K562 (cell line): ENCODE results near the gene PDPK1. TPM values are rescaled to one million over a fixed set of nuclear protein-coding genes. Genes with fewer than 3 reads are reported as not detected.

ENCODE experiments used
- ATF1 ChIP-seq, 2 experiments: fragments of 450-650 bp in 1 of 2; IDR thresholded peaks; 2 replicates each; pipeline ENCODE4 v1.6.1; 2016; ENCODE audit warnings: missing compliant biosample characterization in 1 of 2, missing genetic modification characterization in 1 of 2
- CEBPB ChIP-seq: fragments of 450-650 bp; IDR thresholded peaks from 2 replicates; pipeline ENCODE4 v1.6.1; 2016; ENCODE audit warnings: missing genetic modification characterization, missing compliant biosample characterization
- CEBPG ChIP-seq, 3 experiments: fragments of 200-800 bp in 1 of 3; sonication (Bioruptor generic) in 1 of 3; sonication (generic) in 1 of 3; formaldehyde crosslinking in 1 of 3; IDR thresholded peaks in 2 of 3; conservative IDR thresholded peaks in 1 of 3; 2 replicates each; pipeline versions ENCODE4 v1.6.1 to v1.8.0; 2016 to 2022; ENCODE audit warnings: missing compliant biosample characterization in 2 of 3, missing genetic modification characterization in 2 of 3, mild to moderate bottlenecking in 1 of 3, missing genetic modification reagents in 1 of 3
- ELF1 ChIP-seq: fragments of 200-800 bp; sonication (Bioruptor generic); IDR thresholded peaks from 2 replicates; pipeline ENCODE4 v1.6.1; 2016; ENCODE audit warnings: missing genetic modification characterization, missing compliant biosample characterization
- FOXK1 ChIP-seq: sonication (generic); formaldehyde crosslinking; IDR thresholded peaks from 2 replicates; pipeline ENCODE4 v1.8.0; 2022; ENCODE audit warnings: missing genetic modification reagents, mild to moderate bottlenecking, borderline replicate concordance
- GABPB2 ChIP-seq: fragments of 250-450 bp; sonication (Bioruptor Pico); conservative IDR thresholded peaks from 2 replicates; pipeline ENCODE4 v1.5.1; 2021; ENCODE audit warnings: mild to moderate bottlenecking
- KAT7 ChIP-seq: sonication (generic); formaldehyde crosslinking; IDR thresholded peaks from 2 replicates; pipeline ENCODE4 v1.8.0; 2022; ENCODE audit warnings: missing genetic modification reagents, mild to moderate bottlenecking, borderline replicate concordance
- NBN ChIP-seq: fragments of 450-650 bp; IDR thresholded peaks from 2 replicates; pipeline ENCODE4 v1.6.1; 2016; ENCODE audit warnings: low read depth, mild to moderate bottlenecking
- PML ChIP-seq: IDR thresholded peaks from 2 replicates; pipeline ENCODE4 v1.6.1; 2012; ENCODE audit warnings: low read length, inconsistent platforms
- POLR2G ChIP-seq: fragments of 200-400 bp; formaldehyde crosslinking; IDR thresholded peaks from 2 replicates; pipeline ENCODE4 v1.6.1; 2017; ENCODE audit warnings: low read depth, mild to moderate bottlenecking, antibody characterized with exemption, low read length, moderate library complexity
- RBFOX2 ChIP-seq: fragments of 200-400 bp; formaldehyde crosslinking; IDR thresholded peaks from 2 replicates; pipeline ENCODE4 v1.6.1; 2017; ENCODE audit warnings: low read depth, mild to moderate bottlenecking, low read length, moderate library complexity
- RBM22 ChIP-seq: fragments of 200-400 bp; formaldehyde crosslinking; IDR thresholded peaks from 2 replicates; pipeline ENCODE4 v1.6.1; 2018; ENCODE audit warnings: low read length, low read depth; ENCODE audit not compliant: poor library complexity, severe bottlenecking
- RERE ChIP-seq: sonication (generic); formaldehyde crosslinking; IDR thresholded peaks from 2 replicates; pipeline ENCODE4 v1.8.0; 2023; ENCODE audit warnings: missing genetic modification reagents, mild to moderate bottlenecking, borderline replicate concordance
- SAP30 ChIP-seq: fragments of 200-600 bp; sonication (generic); IDR thresholded peaks from 2 replicates; pipeline ENCODE4 v1.6.1; 2012; ENCODE audit warnings: borderline replicate concordance, low read depth, mild to moderate bottlenecking, moderate library complexity, low read length, control low read depth, inconsistent platforms; ENCODE audit not compliant: insufficient read depth, poor library complexity, severe bottlenecking
- YY1 ChIP-seq, 3 experiments: IDR thresholded peaks; 2 replicates each; pipeline ENCODE4 v1.6.1; 2011; ENCODE audit warnings: low read length in 2 of 3, mild to moderate bottlenecking in 2 of 3, moderate library complexity in 2 of 3, borderline replicate concordance in 1 of 3, control low read depth in 1 of 3, low read depth in 1 of 3; ENCODE audit not compliant: insufficient read depth in 3 of 3, insufficient replicate concordance in 2 of 3, control insufficient read depth in 1 of 3, insufficient read length in 1 of 3; ENCODE audit errors: extremely low read depth in 1 of 3
- ZBTB7A ChIP-seq: IDR thresholded peaks from 2 replicates; pipeline ENCODE4 v1.6.1; 2011; ENCODE audit warnings: low read depth, mild to moderate bottlenecking, low read length, moderate library complexity, borderline replicate concordance; ENCODE audit not compliant: control insufficient read depth
- ZNF384 ChIP-seq: IDR thresholded peaks from 2 replicates; pipeline ENCODE4 v1.6.1; 2012; ENCODE audit warnings: low read depth, low read length, improper control_type of control experiment
- ZNF408 ChIP-seq: fragments of 250-450 bp; sonication (Bioruptor Pico); IDR thresholded peaks from 2 replicates; pipeline ENCODE4 v1.4.0; 2020; ENCODE audit warnings: low read depth, mild to moderate bottlenecking, moderate library complexity
- polyA plus RNA-seq, 8 experiments: library from polyadenylated mRNA; depleted of rRNA in 4 of 8; stranded (reverse) in 5 of 8; unstranded in 3 of 8; fragments of >200 nt; fragmentation: Nextera tagmentation in 2 of 8; fragmentation: Illumina TruSeq in 1 of 8; extraction: Ambion mirVana in 2 of 8; extraction: Trizol in 1 of 8; gene quantifications; 2 replicates each; pipeline versions ENCODE4 v1.2.1 to v1.2.3, GENCODE V29; 2011 to 2014; ENCODE audit warnings: inconsistent platforms in 1 of 8, missing spikeins in 1 of 8
- total RNA-seq, 7 experiments: library from RNA; depleted of rRNA in 6 of 7; stranded (reverse); fragments of >200 nt in 6 of 7; fragmentation: Illumina TruSeq in 2 of 7; extraction: Trizol in 2 of 7; gene quantifications; 2 replicates each; pipeline versions ENCODE4 v1.2.1 to v1.2.3, GENCODE V29; 2011 to 2021; ENCODE audit warnings: low replicate concordance in 1 of 7

The PDPK1 gene
- total and polyA plus RNA-seq, 9 of the 15 experiments (the other 6 are each of a cell fraction or from before 2014, with no cell fraction given), result 4.0 to 37.2 (median 18.7) TPM

DNA sequence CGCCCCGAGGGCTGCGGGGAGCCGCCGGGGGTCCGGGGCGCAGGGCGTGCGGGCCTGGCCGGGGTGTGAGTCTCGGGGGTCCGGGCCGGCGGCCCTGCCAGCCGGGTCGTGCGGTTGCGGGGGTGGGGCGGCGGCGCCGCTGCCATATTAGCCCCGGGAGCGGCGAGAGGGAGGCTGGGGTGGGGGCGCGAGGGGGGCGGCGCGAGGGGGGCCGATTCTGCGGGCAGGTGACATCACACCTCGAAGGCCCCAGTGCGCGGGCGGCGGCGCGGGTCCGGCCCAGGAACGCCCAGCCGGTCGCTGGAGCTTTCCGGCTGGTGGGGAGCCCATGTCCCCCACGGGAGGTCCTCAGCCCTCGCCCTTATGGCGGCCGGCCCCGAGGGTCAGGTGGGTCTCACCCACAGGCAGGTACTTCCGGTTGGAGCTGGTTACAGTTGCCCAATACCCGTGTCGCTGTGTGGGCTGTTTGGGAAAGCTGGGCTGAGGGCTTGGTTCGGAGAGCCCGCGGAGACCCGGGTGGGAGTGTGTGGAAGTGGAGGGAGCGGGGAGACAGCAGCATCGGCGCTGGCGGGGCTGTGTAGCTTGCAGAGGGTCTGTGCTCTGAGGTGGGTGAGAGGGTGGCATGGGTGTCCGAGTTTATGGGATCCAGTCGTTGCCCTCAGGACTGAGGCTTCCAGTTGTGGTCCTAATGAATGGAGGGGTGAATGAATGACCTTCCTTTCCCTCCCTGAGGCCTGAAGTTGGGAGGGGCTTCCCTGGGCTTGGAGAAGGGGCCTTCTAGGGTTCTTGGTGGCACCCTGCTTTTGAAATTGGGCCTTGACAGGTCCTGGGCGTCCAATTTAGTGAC lies 23.3 kb upstream of the PDPK1 start (continued):
- no peak for TF ChIP-seq FOXK1 (CRISPR knock-in tag)
- peak; percentile 67 for TF ChIP-seq SAP30
- no peak for TF ChIP-seq PML
- peak; percentile 47; the same call in 1 of the 2 replicates for TF ChIP-seq KAT7 (CRISPR knock-in tag)
- TF ChIP-seq ZNF384, result no peak
- TF ChIP-seq RBFOX2, result peak; percentile 70
- TF ChIP-seq POLR2G, result peak; percentile 21
- TF ChIP-seq NBN, result no peak
- TF ChIP-seq RERE (CRISPR knock-in tag), result no peak
- peak; percentile 59; the same call in 1 of the 2 replicates for TF ChIP-seq ZBTB7A
- no peak for TF ChIP-seq ATF1 (CRISPR knock-in tag; IDR thresholded peaks at IDR 0.05)
- TF ChIP-seq ATF1 (tag; IDR thresholded peaks at IDR 0.05), result 0 out of 2 replicates have a peak, but pooled peaks have one; percentile 51
- TF ChIP-seq ZNF408, result no peak
- no peak for TF ChIP-seq GABPB2 (CRISPR knock-in tag)
- peak; percentile 31 for TF ChIP-seq CEBPB (tag)
- peak in 1 of 3 experiments; percentile 22 for TF ChIP-seq YY1 (IDR thresholded peaks at IDR 0.05; ENCODE audit: borderline replicate concordance in 1 of 3, control insufficient read depth in 1 of 3, extremely low read depth in 1 of 3, insufficient read depth in 3 of 3, insufficient read length in 1 of 3, insufficient replicate concordance in 2 of 3, low read depth in 1 of 3, low read length in 2 of 3)
- TF ChIP-seq ELF1 (tag), result peak; percentile 46
- TF ChIP-seq RBM22, result peak; percentile 17
- TF ChIP-seq CEBPG (CRISPR knock-in tag; IDR thresholded peaks at IDR 0.05), result peak; percentile 57; the same call in 1 of the 2 replicates
- no peak; a peak in 1 of 4 replicates for TF ChIP-seq CEBPG (tag; conservative IDR thresholded peaks at IDR 0.05 in 1 of 2, IDR thresholded peaks at IDR 0.05 in 1 of 2)
